ENCODE data around the gene CCDC171. TPM values are rescaled to one million over a fixed set of nuclear protein-coding genes. Genes with fewer than 3 reads are reported as not detected.
"Not testable (repeated sequence)": the region's sequence is repeated elsewhere in the genome, so short reads cannot be mapped to it uniquely, and the experiment has no call there.

Gene CCDC171
- total RNA-seq, 2 donors from 2014 or later = 0.52 to 1.5 TPM

- no peaks in the 10 kb centered on the region for H3K27me3 Mint-ChIP-seq
- DNase-seq = no peak
- no peak overlapping the region for H3K4me3 Mint-ChIP-seq
- ATAC-seq = no peak
- H3K9me3 ChIP-seq (ENCODE audit: control insufficient read depth, low read length, poor library complexity, severe bottlenecking) = no peaks in the 10 kb centered on the region
- H3K27ac Mint-ChIP-seq = no peak overlapping the region
- no peaks in the 10 kb centered on the region for H3K4me1 Mint-ChIP-seq
- H3K36me3 Mint-ChIP-seq (ENCODE audit: low read depth) = no peaks in the 10 kb centered on the region
These were observed 216.7 kb downstream of the CCDC171 start for GRCh38 chr9:15769547-15769946.

- ATAC-seq (no peak), DNase-seq (no peak)
- Mint-ChIP-seq H3K27me3 (no peaks in the 10 kb centered on the region), H3K27ac (no peak overlapping the region), H3K36me3 (ENCODE audit: low read depth) (no peaks in the 10 kb centered on the region), H3K4me3 (no peak overlapping the region), H3K4me1 (no peaks in the 10 kb centered on the region)
- no peaks in the 10 kb centered on the region for H3K9me3 ChIP-seq (ENCODE audit: control insufficient read depth, low read length, poor library complexity, severe bottlenecking)
These were observed 226.0 kb downstream of the CCDC171 start for GRCh38 chr9:15778861-15779260.

- Mint-ChIP-seq H3K36me3 (ENCODE audit: low read depth) (no peaks in the 10 kb centered on the region), H3K27ac (no peak overlapping the region), H3K4me1 (no peaks in the 10 kb centered on the region), H3K4me3 (no peak overlapping the region), H3K27me3 (no peaks in the 10 kb centered on the region)
- no peak for ATAC-seq
- H3K9me3 ChIP-seq (ENCODE audit: control insufficient read depth, low read length, poor library complexity, severe bottlenecking) = no peaks in the 10 kb centered on the region
- DNase-seq = no peak
These were observed 229.3 kb downstream of the CCDC171 start for GRCh38 chr9:15782106-15782505.

- Mint-ChIP-seq H3K36me3 (ENCODE audit: low read depth) (no peaks in the 10 kb centered on the region), H3K27ac (no peak overlapping the region), H3K4me1 (no peaks in the 10 kb centered on the region), H3K27me3 (no peaks in the 10 kb centered on the region), H3K4me3 (no peak overlapping the region)
- no peak for DNase-seq
- no peaks in the 10 kb centered on the region for H3K9me3 ChIP-seq (ENCODE audit: control insufficient read depth, low read length, poor library complexity, severe bottlenecking)
- ATAC-seq = no peak
These were observed 232.7 kb downstream of the CCDC171 start for GRCh38 chr9:15785584-15785983.

- no peaks in the 10 kb centered on the region for H3K9me3 ChIP-seq (ENCODE audit: control insufficient read depth, low read length, poor library complexity, severe bottlenecking)
- H3K4me1 Mint-ChIP-seq = no peaks in the 10 kb centered on the region
- no peaks in the 10 kb centered on the region for H3K27me3 Mint-ChIP-seq
- DNase-seq (no peak), ATAC-seq (no peak)
- no peak overlapping the region for H3K27ac Mint-ChIP-seq
- H3K36me3 Mint-ChIP-seq (ENCODE audit: low read depth) = no peaks in the 10 kb centered on the region
- H3K4me3 Mint-ChIP-seq = no peak overlapping the region
These were observed 233.8 kb downstream of the CCDC171 start for GRCh38 chr9:15786616-15787015.

GRCh38 chr9:15810219-15810899, 257.5 kb downstream of the CCDC171 start:
- H3K36me3 Mint-ChIP-seq (ENCODE audit: low read depth); H3K9me3 ChIP-seq (ENCODE audit: control insufficient read depth, low read length, poor library complexity, severe bottlenecking); DNase-seq; H3K4me3 Mint-ChIP-seq; ATAC-seq; H3K27ac Mint-ChIP-seq; H3K4me1 Mint-ChIP-seq; H3K27me3 Mint-ChIP-seq: not testable (repeated sequence)

GRCh38 chr9:15813076-15813475, 260.2 kb downstream of the CCDC171 start:
- Mint-ChIP-seq H3K36me3 (ENCODE audit: low read depth) (no peaks in the 10 kb centered on the region), H3K4me3 (no peak overlapping the region), H3K27me3 (no peaks in the 10 kb centered on the region), H3K27ac (no peak overlapping the region), H3K4me1 (no peaks in the 10 kb centered on the region)
- H3K9me3 ChIP-seq (ENCODE audit: control insufficient read depth, low read length, poor library complexity, severe bottlenecking) = no peaks in the 10 kb centered on the region
- no peak for DNase-seq
- no peak for ATAC-seq

GRCh38 chr9:15824310-15824709, 271.5 kb downstream of the CCDC171 start:
- Mint-ChIP-seq H3K4me1 (no peaks in the 10 kb centered on the region), H3K36me3 (ENCODE audit: low read depth) (peaks cover 2% of the 10 kb centered on the region), H3K27ac (no peak overlapping the region)

GRCh38 chr9:15831384-15831783, 278.5 kb downstream of the CCDC171 start:
- DNase-seq (no peak), ATAC-seq (no peak)
- Mint-ChIP-seq H3K27me3 (peaks cover 5% of the 10 kb centered on the region), H3K27ac (peak overlapping the region; percentile 59), H3K4me1 (no peaks in the 10 kb centered on the region), H3K4me3 (no peak overlapping the region), H3K36me3 (ENCODE audit: low read depth) (peaks cover 2% of the 10 kb centered on the region)
- H3K9me3 ChIP-seq (ENCODE audit: control insufficient read depth, low read length, poor library complexity, severe bottlenecking) = no peaks in the 10 kb centered on the region

More at GRCh38 chr9:15824310-15824709, 271.5 kb downstream of the CCDC171 start:
- H3K27me3 Mint-ChIP-seq = peaks cover 4% of the 10 kb centered on the region
- H3K9me3 ChIP-seq (ENCODE audit: control insufficient read depth, low read length, poor library complexity, severe bottlenecking) = no peaks in the 10 kb centered on the region
- no peak overlapping the region for H3K4me3 Mint-ChIP-seq
- ATAC-seq = no peak
- DNase-seq = no peak

GRCh38 chr9:15834541-15834940, 281.7 kb downstream of the CCDC171 start:
- no peaks in the 10 kb centered on the region for H3K36me3 Mint-ChIP-seq (ENCODE audit: low read depth)
- DNase-seq (no peak), ATAC-seq (no peak)
- no peaks in the 10 kb centered on the region for H3K27me3 Mint-ChIP-seq
- H3K9me3 ChIP-seq (ENCODE audit: control insufficient read depth, low read length, poor library complexity, severe bottlenecking) = no peaks in the 10 kb centered on the region
- no peaks in the 10 kb centered on the region for H3K4me1 Mint-ChIP-seq
- H3K4me3 Mint-ChIP-seq = no peak overlapping the region
- H3K27ac Mint-ChIP-seq = no peak overlapping the region

GRCh38 chr9:15837079-15837679, 284.3 kb downstream of the CCDC171 start:
- Mint-ChIP-seq H3K4me1 (no peaks in the 10 kb centered on the region), H3K27me3 (no peaks in the 10 kb centered on the region), H3K27ac (no peak overlapping the region), H3K36me3 (ENCODE audit: low read depth) (no peaks in the 10 kb centered on the region), H3K4me3 (no peak overlapping the region)
- DNase-seq (no peak), ATAC-seq (peak; percentile 54)
- no peaks in the 10 kb centered on the region for H3K9me3 ChIP-seq (ENCODE audit: control insufficient read depth, low read length, poor library complexity, severe bottlenecking)

GRCh38 chr9:15842051-15842450, 289.2 kb downstream of the CCDC171 start:
- H3K9me3 ChIP-seq (ENCODE audit: control insufficient read depth, low read length, poor library complexity, severe bottlenecking) = no peaks in the 10 kb centered on the region
- no peak for ATAC-seq
- Mint-ChIP-seq H3K27me3 (no peaks in the 10 kb centered on the region), H3K4me3 (no peak overlapping the region), H3K36me3 (ENCODE audit: low read depth) (no peaks in the 10 kb centered on the region), H3K27ac (no peak overlapping the region), H3K4me1 (no peaks in the 10 kb centered on the region)
- no peak for DNase-seq

- H3K36me3 Mint-ChIP-seq (ENCODE audit: low read depth) = no peaks in the 10 kb centered on the region
These were observed 290.5 kb downstream of the CCDC171 start for GRCh38 chr9:15843316-15843715.

GRCh38 chr9:15843931-15844330, 291.1 kb downstream of the CCDC171 start:
- no peak overlapping the region for H3K27ac Mint-ChIP-seq
- no peaks in the 10 kb centered on the region for H3K27me3 Mint-ChIP-seq
- no peaks in the 10 kb centered on the region for H3K36me3 Mint-ChIP-seq (ENCODE audit: low read depth)
- no peak overlapping the region for H3K4me3 Mint-ChIP-seq
- ATAC-seq (no peak), DNase-seq (no peak)
- H3K4me1 Mint-ChIP-seq = no peaks in the 10 kb centered on the region
- H3K9me3 ChIP-seq (ENCODE audit: control insufficient read depth, low read length, poor library complexity, severe bottlenecking) = no peaks in the 10 kb centered on the region

More at GRCh38 chr9:15843316-15843715, 290.5 kb downstream of the CCDC171 start:
- no peak for ATAC-seq
- H3K27ac Mint-ChIP-seq = no peak overlapping the region
- H3K4me1 Mint-ChIP-seq = no peaks in the 10 kb centered on the region
- no peak overlapping the region for H3K4me3 Mint-ChIP-seq
- H3K9me3 ChIP-seq (ENCODE audit: control insufficient read depth, low read length, poor library complexity, severe bottlenecking) = no peaks in the 10 kb centered on the region
- DNase-seq = no peak
- H3K27me3 Mint-ChIP-seq = no peaks in the 10 kb centered on the region
